NCI-H524 treated with DMSO at 0.1 percent for 48 hours (cell line): Measurements from ENCODE around the gene CDKN1C.

Experiments used
- DNase-seq: peaks from one replicate; lab custom pipeline; 2025; lab: John Stamatoyannopoulos, UW

The CDKN1C gene

DNA sequence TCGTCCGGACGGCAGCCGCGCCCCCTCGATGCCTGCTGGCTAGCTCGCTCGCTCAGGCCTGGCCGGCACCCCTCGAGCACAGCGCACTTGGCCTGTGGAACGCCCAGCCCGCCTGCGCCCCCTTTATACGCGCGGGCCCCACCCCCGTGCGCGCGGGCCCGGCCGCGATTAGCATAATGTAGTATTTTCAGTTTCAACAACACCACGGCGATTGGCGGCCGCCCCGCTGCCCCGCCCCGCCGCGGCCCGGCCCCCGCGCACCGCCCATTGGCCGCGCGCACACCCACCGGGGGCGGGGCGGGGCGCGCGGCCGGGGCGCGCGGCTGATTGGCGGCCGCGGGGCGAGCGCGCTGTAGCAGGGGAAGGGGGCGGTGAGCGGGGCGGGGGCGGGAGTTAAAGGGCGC lies at the start of gene CDKN1C:
Gene CDKN1C, minus strand, starts transcription at position 98 of the 404 bp plus-strand sequence. CDS start 319 bp downstream, outside the sequence.
- DNase-seq, result peak; percentile 43

DNA sequence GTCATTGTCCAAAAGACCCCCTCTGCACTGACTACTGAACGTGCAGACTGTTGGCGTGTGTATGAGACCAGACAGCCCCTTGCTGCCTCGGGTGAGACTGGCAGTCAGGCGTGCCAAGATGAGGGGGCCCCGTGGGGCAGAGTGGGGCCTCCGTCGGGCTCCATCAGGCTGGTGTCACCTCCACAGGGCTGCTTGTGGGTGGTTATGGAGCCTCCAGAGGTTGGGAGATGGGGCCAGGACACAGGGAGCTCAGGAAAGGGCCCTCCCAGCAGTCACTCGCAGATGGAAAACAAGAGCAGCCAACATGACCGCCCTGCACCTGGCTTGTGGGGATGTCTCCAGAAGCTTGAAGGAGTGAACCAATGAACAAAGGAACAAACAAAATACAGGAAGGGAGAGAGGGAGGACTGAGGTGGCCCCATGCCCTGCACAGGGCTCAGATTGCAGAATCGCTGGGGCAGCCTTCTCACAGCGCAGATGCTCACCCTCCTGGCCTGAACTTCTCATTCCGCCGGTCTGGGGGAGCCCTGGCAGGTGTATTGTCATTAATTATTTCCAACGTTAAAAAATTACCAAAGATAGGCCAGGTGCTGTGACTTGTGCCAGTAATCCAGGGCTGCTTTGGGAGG lies 49.1 kb upstream of the CDKN1C start:
- no peak for DNase-seq

DNA sequence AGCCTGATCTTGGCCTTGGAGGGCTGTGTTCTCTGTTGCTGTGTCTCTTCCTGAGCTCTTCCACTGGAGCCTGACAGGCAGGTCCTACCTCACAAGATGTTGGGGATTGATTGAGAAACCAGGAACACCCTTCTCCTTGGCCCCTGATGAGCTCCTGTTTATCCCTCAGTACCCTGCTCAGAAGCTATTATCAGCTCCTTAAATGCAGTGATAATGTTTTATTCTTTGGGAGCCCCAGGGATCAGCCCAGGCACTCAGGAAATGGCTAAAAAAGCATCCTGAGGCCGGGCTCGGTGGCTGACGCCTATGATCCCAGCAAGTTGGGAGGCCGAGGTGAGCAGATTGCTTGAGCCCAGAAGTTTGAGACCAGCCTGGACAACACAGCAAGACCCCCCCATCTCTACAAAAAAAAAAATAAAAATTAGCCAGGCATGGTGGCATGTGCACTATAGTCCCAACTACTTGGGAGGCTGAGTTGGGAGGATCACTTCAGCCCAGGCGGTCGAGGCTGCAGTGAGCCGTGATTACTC lies 48.5 kb upstream of the CDKN1C start:
- DNase-seq, result no peak

DNA sequence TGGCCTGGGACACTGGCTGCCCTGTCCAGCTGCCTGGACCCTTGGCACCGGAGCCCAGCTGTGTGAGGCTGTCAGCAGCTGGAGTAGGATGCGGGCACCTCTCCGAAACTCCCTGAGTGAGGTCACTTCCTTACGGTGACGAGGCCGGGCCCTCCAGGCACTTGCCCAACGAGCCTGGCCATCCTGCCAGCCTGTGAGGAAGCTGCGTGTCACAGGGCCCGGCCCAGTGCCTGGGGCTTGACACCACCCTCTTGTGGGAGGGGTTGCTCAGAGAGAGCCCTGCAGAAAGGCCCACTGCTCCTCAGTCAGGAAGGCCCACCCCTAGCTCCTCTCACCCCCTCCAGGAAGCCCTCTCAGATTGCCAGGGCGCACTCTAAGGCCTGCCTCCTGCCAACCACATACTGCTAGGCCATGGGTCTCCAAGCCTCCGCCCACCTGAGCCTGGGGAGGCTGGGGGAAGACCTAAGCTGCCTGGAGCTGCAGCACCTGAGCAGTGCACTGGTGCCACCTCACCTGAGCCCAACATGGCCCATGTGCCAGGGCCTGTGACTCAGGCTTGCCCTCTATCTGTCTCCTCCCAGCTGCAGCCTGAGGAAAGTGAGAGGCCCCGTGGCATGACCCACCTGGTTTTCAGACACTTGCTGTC lies 47.9 kb upstream of the CDKN1C start:
- no peak for DNase-seq

- no peak for DNase-seq
Measured at GRCh38 chr11:2932850-2933251, 47.3 kb upstream of the CDKN1C start.

- no peak for DNase-seq
Measured at GRCh38 chr11:2931771-2932738, 46.5 kb upstream of the CDKN1C start.

DNA sequence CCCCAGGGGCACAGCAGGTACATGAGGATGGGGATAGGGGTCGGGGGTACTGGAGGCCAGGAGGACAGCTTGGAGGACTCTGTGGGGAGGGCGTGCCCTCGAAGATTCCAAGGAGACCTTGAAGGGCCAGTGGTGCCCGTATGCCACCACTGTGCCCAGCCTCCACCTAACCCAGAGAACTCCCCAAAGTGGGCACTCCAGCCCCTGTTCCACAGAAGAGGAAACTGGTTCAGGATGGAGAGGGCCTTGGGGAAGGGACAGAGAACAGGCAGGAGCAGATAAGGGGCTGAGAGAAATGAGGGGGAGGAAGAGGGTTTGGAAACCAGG lies 45.8 kb upstream of the CDKN1C start:
- DNase-seq, result no peak

DNA sequence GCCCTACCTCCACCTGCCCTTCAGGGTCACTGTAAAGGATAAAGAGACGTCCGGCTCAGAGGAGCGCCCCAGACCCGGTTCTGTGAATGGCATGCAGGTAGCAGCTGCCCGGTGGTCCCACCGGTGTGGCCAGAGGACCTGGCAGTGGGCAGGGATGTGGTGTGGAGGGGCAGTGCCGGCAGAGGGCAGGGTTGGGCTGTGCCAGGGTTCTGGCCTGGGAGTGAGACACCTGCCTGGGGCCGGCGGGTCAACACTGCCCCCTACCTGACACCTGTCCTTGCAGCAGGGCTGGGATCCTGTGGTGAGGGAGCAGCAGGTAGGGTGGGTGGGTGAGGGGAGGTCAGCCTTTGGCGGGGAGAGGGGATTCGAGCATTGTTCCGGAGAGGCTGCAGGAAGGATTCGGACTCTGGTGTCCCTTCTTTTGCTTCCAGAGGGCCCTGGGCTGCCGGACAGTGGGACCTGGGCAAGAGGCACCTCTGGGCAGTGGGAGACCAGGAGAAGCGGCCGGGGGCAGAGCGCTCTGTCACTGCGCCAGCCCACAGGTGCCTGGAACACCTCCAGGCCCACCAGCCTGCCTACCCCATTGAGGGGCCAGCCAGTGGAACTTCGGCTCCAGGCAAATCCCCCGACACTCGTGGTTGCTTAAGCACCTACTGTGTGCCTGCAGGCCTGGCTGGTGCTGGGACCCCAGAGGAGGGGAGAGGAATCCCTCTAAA lies 45.3 kb upstream of the CDKN1C start:
- no peak for DNase-seq

DNA sequence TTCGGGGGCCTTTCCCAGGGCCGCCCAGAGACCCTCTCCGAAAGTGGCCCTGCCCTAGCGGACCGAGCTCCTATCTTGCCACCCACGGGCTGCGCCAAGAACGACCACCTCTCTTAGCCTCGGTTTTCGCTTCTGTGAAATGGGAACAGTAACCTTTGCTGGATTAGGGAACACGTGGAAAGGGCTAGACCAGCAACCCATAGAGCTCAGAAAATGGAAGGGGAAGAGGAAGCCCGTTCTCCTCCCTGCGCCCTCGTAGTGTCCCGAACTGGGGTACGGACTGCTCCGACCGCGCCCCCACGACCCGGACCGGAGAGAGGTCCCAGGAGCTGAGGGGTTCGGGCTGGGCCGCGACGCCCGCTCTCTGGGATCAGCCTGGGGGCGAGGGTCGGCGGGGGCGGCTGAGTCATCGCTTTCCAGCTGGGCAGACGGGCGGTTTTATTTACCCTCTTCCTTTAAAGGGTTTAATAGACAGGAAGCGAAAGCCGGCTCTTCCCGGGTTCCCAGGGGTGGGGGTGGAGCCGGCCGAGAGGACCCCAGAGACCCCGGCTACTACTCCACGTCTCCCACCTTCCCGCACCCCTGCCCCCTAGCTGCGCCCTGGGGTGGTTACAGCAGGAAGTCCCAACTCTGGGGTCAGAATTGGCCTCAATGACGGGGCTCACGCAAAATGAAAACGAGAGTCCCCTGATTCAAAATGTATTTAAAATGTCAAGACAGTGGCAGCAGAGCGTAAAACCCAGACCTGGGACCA lies 44.6 kb upstream of the CDKN1C start:
- DNase-seq, result no peak

DNA sequence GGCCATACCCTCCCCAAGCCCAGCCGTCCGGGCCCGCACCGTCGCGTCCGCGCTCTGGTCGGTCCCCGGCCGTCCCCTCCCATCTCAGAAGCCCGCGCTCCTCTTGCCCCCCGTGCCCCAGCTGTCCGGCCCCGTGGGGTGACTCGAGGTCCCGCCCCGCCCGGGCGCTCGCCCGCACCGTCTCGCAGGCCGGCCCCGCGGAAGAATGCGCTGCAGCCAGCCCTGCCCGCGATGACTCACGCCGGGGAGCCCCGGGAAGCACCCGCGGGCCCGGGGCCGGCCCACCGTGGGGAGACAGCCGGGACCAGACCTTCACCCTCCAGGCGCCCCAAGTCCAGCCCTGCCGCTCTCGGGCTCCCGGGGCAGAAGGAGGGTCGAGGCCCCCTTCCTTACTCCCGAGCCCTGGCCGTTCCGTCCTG lies 44.0 kb upstream of the CDKN1C start:
- no peak for DNase-seq

GRCh38 chr11:2928605-2929530 lies 43.3 kb upstream of the CDKN1C start, which contains the start of gene PHLDA2:
Gene PHLDA2 (minus strand): TSS chr11:2929420. CDS start chr11:2929364, 56 bp downstream.
- no peak for DNase-seq

GRCh38 chr11:2927851-2928604 lies 42.5 kb upstream of the CDKN1C start:
- DNase-seq, result no peak

GRCh38 chr11:2927121-2927800 lies 41.7 kb upstream of the CDKN1C start:
- no peak for DNase-seq

- DNase-seq, result no peak
Measured at GRCh38 chr11:2926611-2927051, 41.1 kb upstream of the CDKN1C start.

GRCh38 chr11:2924821-2925675 lies 39.5 kb upstream of the CDKN1C start:
- no peak for DNase-seq

DNA sequence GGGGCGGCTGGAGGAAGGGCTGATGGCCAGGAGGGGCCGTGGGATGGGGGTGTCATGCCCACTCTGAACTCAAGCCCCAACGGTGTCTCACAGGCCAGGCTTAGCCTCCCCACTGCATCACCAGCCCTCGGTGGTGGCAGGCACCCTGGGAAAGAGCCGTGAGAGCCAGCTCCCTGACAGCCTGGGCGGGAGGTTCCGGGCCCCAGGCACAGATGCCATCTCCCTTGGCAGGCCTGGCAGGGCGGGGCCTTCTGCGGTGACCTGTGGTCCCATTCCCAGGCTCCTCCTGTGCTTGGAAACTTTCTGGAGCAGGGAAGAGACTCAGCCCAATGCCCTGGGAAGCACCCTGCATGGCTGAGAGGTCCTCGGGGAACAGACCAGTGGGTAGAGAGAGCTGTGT lies 38.8 kb upstream of the CDKN1C start:
- DNase-seq, result no peak
